GM21723 (cell line): ENCODE measurements around the gene ANLN.

Experiments used
- ATAC-seq: cut with Tn5 transposase; IDR thresholded peaks from one replicate; pipeline ENCODE4 v1.9.1; 2021; ENCODE audit warnings: mild to moderate bottlenecking, moderate library complexity; ENCODE audit not compliant: unreplicated experiment

Gene ANLN

GRCh38 chr7:36408589-36408988, 18.9 kb downstream of the ANLN start:
- no peak for ATAC-seq

- no peak for ATAC-seq
These were observed 19.5 kb downstream of the ANLN start for GRCh38 chr7:36409180-36409579.

- no peak for ATAC-seq
These were observed 25.5 kb downstream of the ANLN start for GRCh38 chr7:36415144-36415543.

- no peak for ATAC-seq
These were observed 26.6 kb downstream of the ANLN start for GRCh38 chr7:36416251-36416650.

- no peak for ATAC-seq
These were observed 30.6 kb downstream of the ANLN start for GRCh38 chr7:36420307-36420706.

GRCh38 chr7:36422072-36422471, 32.4 kb downstream of the ANLN start:
- ATAC-seq, result no peak

- ATAC-seq, result no peak
These were observed 34.0 kb downstream of the ANLN start for GRCh38 chr7:36423633-36424032.

- no peak for ATAC-seq
These were observed 40.5 kb downstream of the ANLN start for GRCh38 chr7:36430186-36430585.

- ATAC-seq, result no peak
These were observed 41.2 kb downstream of the ANLN start for GRCh38 chr7:36430881-36431280.

- ATAC-seq, result no peak
These were observed 48.5 kb downstream of the ANLN start for GRCh38 chr7:36438211-36438610.

- no peak for ATAC-seq
These were observed 50.0 kb downstream of the ANLN start for GRCh38 chr7:36439624-36440023.

- no peak for ATAC-seq
These were observed 51.2 kb downstream of the ANLN start for GRCh38 chr7:36440880-36441279.

- no peak for ATAC-seq
These were observed 51.8 kb downstream of the ANLN start for GRCh38 chr7:36441344-36442022.

- no peak for ATAC-seq
These were observed 59.2 kb downstream of the ANLN start for GRCh38 chr7:36448781-36449379.

GRCh38 chr7:36449685-36450084, 60.0 kb downstream of the ANLN start:
- ATAC-seq, result no peak

GRCh38 chr7:36453769-36454168, 64.1 kb downstream of the ANLN start:
- ATAC-seq, result no peak

GRCh38 chr7:36455646-36456045, 66.0 kb downstream of the ANLN start:
- no peak for ATAC-seq

- ATAC-seq, result no peak
These were observed 66.5 kb downstream of the ANLN start for GRCh38 chr7:36456138-36456537.

GRCh38 chr7:36456548-36456947, 66.9 kb downstream of the ANLN start:
- no peak for ATAC-seq

GRCh38 chr7:36459236-36459960, 69.7 kb downstream of the ANLN start:
- no peak for ATAC-seq

GRCh38 chr7:36460811-36461429, 71.3 kb downstream of the ANLN start:
- ATAC-seq, result no peak
